Fibroblast of pulmonary artery (primary cell): Measurements from ENCODE around the gene EFHC1.

Experiments
- DNase-seq: peaks from one replicate; pipeline ENCODE4 v3.0.0-alpha.2; 2010; ENCODE audit warnings: low read depth
- H3K4me3 ChIP-seq: replicated peaks from 2 replicates; pipeline ENCODE4 v1.5.1; 2011; ENCODE audit warnings: low read depth, mild to moderate bottlenecking, control low read depth, low read length, moderate library complexity
- CTCF ChIP-seq: IDR thresholded peaks from 2 replicates; pipeline ENCODE4 v1.5.1; 2011; ENCODE audit warnings: mild to moderate bottlenecking, control low read depth, low read length, inconsistent platforms; ENCODE audit errors: missing control alignments

The EFHC1 gene

DNA sequence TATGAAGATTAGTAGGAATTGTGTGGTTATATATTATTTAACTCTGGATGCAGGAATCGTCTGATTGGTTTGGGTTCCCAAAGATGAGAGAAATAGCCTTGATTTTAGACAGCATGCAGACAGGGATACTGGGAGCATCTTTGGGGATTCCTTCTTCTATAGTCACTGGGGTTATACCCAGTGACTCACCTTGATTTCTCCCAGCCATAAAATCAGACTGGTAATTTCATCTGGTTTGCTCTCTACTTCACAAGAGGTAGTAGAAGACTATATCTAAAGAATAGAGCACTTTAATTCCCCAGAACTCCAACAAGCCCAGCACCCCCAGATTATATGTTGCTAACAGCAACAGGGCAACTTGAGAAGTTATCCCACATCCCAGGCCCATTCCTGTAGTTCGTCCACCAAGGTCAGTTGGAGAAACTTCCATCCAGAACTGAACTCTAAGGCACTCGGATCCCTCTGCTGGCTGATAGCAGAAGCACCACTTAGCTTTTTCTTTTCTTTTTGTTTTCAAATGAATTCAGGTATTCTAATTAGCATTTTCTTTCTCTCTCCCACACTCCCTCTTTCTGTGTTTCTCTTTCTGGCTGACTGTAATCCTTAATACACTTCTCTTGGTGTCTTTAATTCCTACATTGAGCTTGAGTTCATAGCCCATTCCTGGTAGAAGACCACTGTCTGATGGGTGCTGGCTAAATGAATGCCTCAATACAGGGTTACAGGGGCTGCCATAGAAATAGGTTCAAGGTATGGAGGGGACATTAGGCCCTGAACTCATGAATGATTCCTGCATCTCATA, 20.4 kb upstream of the EFHC1 start:
- TF ChIP-seq CTCF: peak; percentile 95
- peak; percentile 81 for DNase-seq
- no peak overlapping the region for H3K4me3 ChIP-seq

GRCh38 chr6:52400313-52401041, 19.7 kb upstream of the EFHC1 start:
- TF ChIP-seq CTCF: no peak
- no peak overlapping the region for H3K4me3 ChIP-seq
- DNase-seq: no peak

DNA sequence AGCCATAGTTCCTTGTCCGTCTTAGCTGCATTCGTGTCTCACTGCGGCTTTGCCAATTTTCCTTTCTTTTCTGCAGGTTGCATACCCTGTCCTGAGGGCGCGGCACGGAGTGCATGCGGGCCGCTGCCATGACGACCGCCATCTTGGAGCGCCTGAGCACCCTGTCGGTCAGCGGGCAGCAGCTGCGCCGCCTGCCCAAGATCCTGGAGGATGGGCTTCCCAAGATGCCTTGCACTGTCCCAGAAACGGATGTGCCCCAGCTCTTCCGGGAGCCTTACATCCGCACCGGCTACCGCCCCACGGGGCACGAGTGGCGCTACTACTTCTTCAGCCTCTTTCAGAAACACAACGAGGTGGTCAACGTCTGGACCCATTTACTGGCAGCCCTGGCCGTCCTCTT, 17.1 kb upstream of the EFHC1 start:
- no peak overlapping the region for H3K4me3 ChIP-seq
- no peak for DNase-seq
- TF ChIP-seq CTCF: no peak

DNA sequence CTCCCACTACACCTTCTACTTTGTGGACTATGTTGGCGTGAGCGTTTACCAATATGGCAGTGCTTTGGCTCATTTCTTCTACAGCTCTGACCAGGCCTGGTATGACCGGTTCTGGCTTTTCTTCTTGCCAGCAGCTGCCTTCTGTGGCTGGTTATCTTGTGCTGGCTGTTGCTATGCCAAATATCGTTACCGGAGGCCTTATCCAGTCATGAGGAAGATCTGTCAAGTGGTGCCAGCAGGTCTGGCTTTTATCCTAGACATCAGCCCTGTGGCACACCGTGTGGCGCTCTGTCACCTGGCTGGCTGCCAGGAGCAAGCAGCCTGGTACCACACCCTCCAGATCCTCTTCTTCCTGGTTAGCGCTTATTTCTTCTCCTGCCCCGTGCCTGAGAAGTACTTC, 16.5 kb upstream of the EFHC1 start:
- H3K4me3 ChIP-seq: no peak overlapping the region

GRCh38 chr6:52405243-52405642, 14.9 kb upstream of the EFHC1 start:
- DNase-seq: no peak
- no peak overlapping the region for H3K4me3 ChIP-seq
- no peak for TF ChIP-seq CTCF

More for the DNA sequence above, 16.5 kb upstream of the EFHC1 start:
- DNase-seq: no peak
- TF ChIP-seq CTCF: no peak

DNA sequence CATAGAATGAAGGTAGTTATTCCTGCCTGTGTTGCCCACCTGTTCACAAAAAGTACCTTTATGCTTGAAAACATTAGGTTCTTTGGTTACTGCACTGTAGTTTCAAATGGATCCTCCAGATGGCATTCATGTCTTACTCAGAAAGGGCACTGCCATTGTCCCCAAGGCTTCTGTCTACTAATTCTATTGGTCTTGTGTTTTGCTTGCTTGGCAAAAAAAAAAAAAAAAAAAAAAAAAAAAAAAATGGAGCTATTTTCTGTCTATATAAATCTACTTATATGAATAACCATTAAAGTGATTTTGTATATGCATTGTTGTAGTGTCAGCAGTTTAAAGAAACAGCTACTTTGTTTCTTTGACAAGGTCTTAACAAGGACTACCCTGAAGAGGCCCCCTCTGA, 12.7 kb upstream of the EFHC1 start:
- peak; percentile 73 for DNase-seq
- TF ChIP-seq CTCF: peak; percentile 62
- H3K4me3 ChIP-seq: no peak overlapping the region
